Left forelimb (tissue), 1 donor: Measurements from ENCODE around the gene TRIM26.
"Not testable (repeated sequence)": the region's sequence is repeated elsewhere in the genome, so short reads cannot be mapped to it uniquely, and the experiment has no call there.

ENCODE experiments used
- DNase-seq: peaks from one replicate; pipeline ENCODE4 v3.0.0-alpha.2; 2018; ENCODE audit warnings: low spot score

Gene TRIM26

GRCh38 chr6:30212865-30213666 lies at the start of gene TRIM26:
TRIM26 (minus strand) TSS chr6:30213406; CDS start chr6:30199103, 14,303 bp downstream.
- DNase-seq, result peak; percentile 99

GRCh38 chr6:30260036-30260504 lies 46.9 kb upstream of the TRIM26 start:
- DNase-seq, result no peak

- peak; percentile 78 for DNase-seq
These were observed 46.2 kb upstream of the TRIM26 start for GRCh38 chr6:30259140-30260035.

- no peak for DNase-seq
These were observed 45.0 kb upstream of the TRIM26 start for GRCh38 chr6:30258204-30258603.

GRCh38 chr6:30252417-30252816 lies 39.2 kb upstream of the TRIM26 start:
- DNase-seq, result not testable (repeated sequence)

- DNase-seq, result no peak
These were observed 31.4 kb upstream of the TRIM26 start for GRCh38 chr6:30244560-30244959.

- no peak for DNase-seq
These were observed 25.1 kb upstream of the TRIM26 start for GRCh38 chr6:30238178-30238795.

GRCh38 chr6:30234356-30234755 lies 21.1 kb upstream of the TRIM26 start:
- no peak for DNase-seq

- no peak for DNase-seq
These were observed 17.9 kb upstream of the TRIM26 start for GRCh38 chr6:30231067-30231466.

- DNase-seq, result no peak
These were observed 14.7 kb upstream of the TRIM26 start for GRCh38 chr6:30227763-30228487.

GRCh38 chr6:30227242-30227722 lies 14.1 kb upstream of the TRIM26 start:
- DNase-seq, result no peak

- no peak for DNase-seq
These were observed 10.1 kb upstream of the TRIM26 start for GRCh38 chr6:30223339-30223738.

GRCh38 chr6:30221956-30222355 lies 8.8 kb upstream of the TRIM26 start:
- DNase-seq, result not testable (repeated sequence)

- not testable (repeated sequence) for DNase-seq
These were observed 8.2 kb upstream of the TRIM26 start for GRCh38 chr6:30221395-30221794.

- no peak for DNase-seq
These were observed 6.0 kb upstream of the TRIM26 start for GRCh38 chr6:30219244-30219643.

GRCh38 chr6:30216096-30216495 lies 2.9 kb upstream of the TRIM26 start:
- no peak for DNase-seq

- DNase-seq, result no peak
These were observed 1.4 kb upstream of the TRIM26 start for GRCh38 chr6:30214657-30214982.

GRCh38 chr6:30213957-30214656 lies 901 bp upstream of the TRIM26 start:
- peak; percentile 88 for DNase-seq

- no peak for DNase-seq
These were observed 406 bp upstream of the TRIM26 start for GRCh38 chr6:30213667-30213956.

GRCh38 chr6:30211899-30212298 lies 1.3 kb downstream of the TRIM26 start:
- no peak for DNase-seq

GRCh38 chr6:30211306-30211705 lies 1.9 kb downstream of the TRIM26 start:
- DNase-seq, result no peak
